Measurements from ENCODE around the gene ANKRD53.

GRCh38 chr2:71005271-71006202 lies 27.1 kb downstream of the ANKRD53 start:
- TF ChIP-seq FOXA1 (IDR thresholded peaks at IDR 0.05) (no peak), HDGF (IDR thresholded peaks at IDR 0.05; ENCODE audit: borderline replicate concordance) (no peak), TARDBP (IDR thresholded peaks at IDR 0.05) (no peak), LEF1 (IDR thresholded peaks at IDR 0.05; ENCODE audit: borderline replicate concordance) (no peak)
